Fibroblast of lung (primary cell): ENCODE data around the gene TCF21. TPM values are rescaled to one million over a fixed set of nuclear protein-coding genes. Genes with fewer than 3 reads are reported as not detected.

ENCODE experiments used
- DNase-seq, 2 donors: peaks; one replicate each; pipeline versions ENCODE4 v3.0.0 to v3.0.0-alpha.2; 2010; ENCODE audit warnings: low read depth in 2 of 2
- H2AFZ ChIP-seq: 2 replicates; pipeline ENCODE4 v1.5.1; 2012; ENCODE audit warnings: low read length, control low read depth, inconsistent platforms
- H3K27ac ChIP-seq: 2 replicates; pipeline ENCODE4 v1.5.1; 2011; ENCODE audit warnings: low read length, control low read depth; ENCODE audit not compliant: insufficient read depth
- H3K27me3 ChIP-seq: 2 replicates; pipeline ENCODE4 v1.5.1; 2011; ENCODE audit warnings: mild to moderate bottlenecking, low read length; ENCODE audit not compliant: control insufficient read depth, insufficient read depth
- H3K36me3 ChIP-seq: 2 replicates; pipeline ENCODE4 v1.5.1; 2011; ENCODE audit warnings: low read length; ENCODE audit not compliant: control insufficient read depth, insufficient read depth
- H3K4me1 ChIP-seq: 2 replicates; pipeline ENCODE4 v1.5.1; 2011; ENCODE audit warnings: low read length; ENCODE audit not compliant: control insufficient read depth, insufficient read depth; ENCODE audit errors: extremely low read depth
- H3K4me2 ChIP-seq: 2 replicates; pipeline ENCODE4 v1.5.1; 2011; ENCODE audit warnings: low read length, control low read depth; ENCODE audit not compliant: insufficient read depth; ENCODE audit errors: extremely low read depth
- H3K4me3 ChIP-seq, 4 experiments: fragments of 200-600 bp in 1 of 4; sonication (generic) in 1 of 4; replicated peaks in 1 of 4; 2 replicates each; pipeline ENCODE4 v1.5.1; 2011 to 2016; ENCODE audit warnings: low read length in 4 of 4, low read depth in 3 of 4, mild to moderate bottlenecking in 3 of 4, control low read depth in 2 of 4, inconsistent platforms in 1 of 4, mixed read lengths in 1 of 4; ENCODE audit not compliant: insufficient read depth in 1 of 4; ENCODE audit errors: control extremely low read depth in 1 of 4
- H3K79me2 ChIP-seq: 2 replicates; pipeline ENCODE4 v1.5.1; 2012; ENCODE audit warnings: mild to moderate bottlenecking, low read length, inconsistent platforms; ENCODE audit not compliant: control insufficient read depth, insufficient read depth
- H3K9ac ChIP-seq: 2 replicates; pipeline ENCODE4 v1.5.1; 2011; ENCODE audit warnings: mild to moderate bottlenecking, low read length, control low read depth; ENCODE audit not compliant: insufficient read depth
- H3K9me3 ChIP-seq: 2 replicates; pipeline ENCODE4 v1.5.1; 2012; ENCODE audit warnings: low read depth, low read length; ENCODE audit not compliant: control insufficient read depth, insufficient read depth
- H4K20me1 ChIP-seq: 2 replicates; pipeline ENCODE4 v1.5.1; 2011; ENCODE audit warnings: low read length; ENCODE audit not compliant: control insufficient read depth, insufficient read depth; ENCODE audit errors: extremely low read depth
- CTCF ChIP-seq, 2 donors: IDR thresholded peaks in 1 of 2; conservative IDR thresholded peaks in 1 of 2; 1 replicate in 1 of 2; 2 replicates in 1 of 2; pipeline ENCODE4 v1.5.1; 2011 to 2012; ENCODE audit warnings: low read length in 2 of 2, control low read depth in 1 of 2, inconsistent platforms in 1 of 2, low read depth in 1 of 2, mild to moderate bottlenecking in 1 of 2
- EZH2 ChIP-seq: IDR thresholded peaks from 2 replicates; pipeline ENCODE4 v1.5.1; 2012; ENCODE audit warnings: low read length, control low read depth, mild to moderate bottlenecking; ENCODE audit errors: missing control alignments
- polyA plus RNA-seq, 2 donors: library from polyadenylated mRNA; depleted of rRNA in 1 of 2; stranded (reverse) in 1 of 2; unstranded in 1 of 2; fragments of >200 nt; gene quantifications; 2 replicates each; pipeline ENCODE4 v1.2.1, GENCODE V29; 2011 to 2012; ENCODE audit warnings: missing spikeins in 1 of 2
- total RNA-seq: library from RNA; depleted of rRNA; stranded (reverse); fragments of >200 nt; gene quantifications from 2 replicates; pipeline ENCODE4 v1.2.1, GENCODE V29; 2014

Gene TCF21
- total and polyA plus RNA-seq, 2 donors (not counting 1 experiment from before 2014, with no cell fraction given) = 11.1 to 20.5 TPM

DNA sequence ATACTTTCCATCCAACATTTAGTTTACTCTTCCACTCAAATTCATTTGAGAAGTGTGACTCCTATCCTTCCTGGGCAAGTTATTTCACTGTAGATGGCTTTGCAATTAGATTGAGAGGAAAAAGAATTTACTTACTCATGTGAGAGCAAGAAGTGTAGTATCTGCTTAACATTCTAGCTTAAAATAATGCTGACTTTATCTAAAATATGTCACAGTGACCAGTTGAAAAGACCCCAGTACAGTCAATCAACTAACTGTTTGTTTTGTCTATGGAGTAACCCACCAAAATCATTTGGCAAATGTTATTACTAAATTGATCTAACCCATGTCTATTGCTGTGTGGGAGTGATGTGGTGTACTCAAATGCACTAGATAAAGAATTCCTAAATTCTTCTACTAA, 8.9 kb upstream of the TCF21 start:
- H3K36me3 ChIP-seq = no peaks in the 10 kb centered on the region
- TF ChIP-seq EZH2 (no peak), CTCF (conservative IDR thresholded peaks at IDR 0.05 in 1 of 2, IDR thresholded peaks at IDR 0.05 in 1 of 2; ENCODE audit: low read depth in 1 of 2, low read length in 2 of 2) (no peak)
- H3K4me2 ChIP-seq = no peak overlapping the region
- H3K9ac ChIP-seq = no peak overlapping the region
- no peak overlapping the region for H3K4me3 ChIP-seq
- no peak overlapping the region for H3K27ac ChIP-seq
- no peaks in the 10 kb centered on the region for H4K20me1 ChIP-seq
- H3K9me3 ChIP-seq = no peaks in the 10 kb centered on the region
- no peaks in the 10 kb centered on the region for H3K27me3 ChIP-seq
- H3K4me1 ChIP-seq = no peaks in the 10 kb centered on the region
- DNase-seq = no peak
- no peak overlapping the region for H2AFZ ChIP-seq
- no peaks in the 10 kb centered on the region for H3K79me2 ChIP-seq

DNA sequence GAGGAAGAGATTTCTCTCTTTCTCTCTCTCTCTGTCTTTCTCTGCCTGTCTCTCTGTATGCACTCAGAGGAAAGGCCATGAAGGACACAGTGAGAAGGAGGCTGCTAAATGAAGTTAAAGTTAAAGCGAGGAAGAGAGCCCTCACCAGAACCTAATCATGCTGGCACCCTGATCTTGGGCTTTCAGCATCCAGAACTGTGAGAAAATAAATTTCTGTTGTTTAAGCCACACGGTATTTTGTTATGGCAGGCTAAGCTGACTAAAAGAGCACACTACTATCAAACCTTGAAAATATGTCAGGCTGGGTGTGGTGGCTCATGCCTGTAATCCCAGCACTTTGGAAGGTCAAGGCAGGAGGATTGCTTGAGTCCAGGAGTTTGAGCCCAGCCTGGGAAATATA, 8.0 kb upstream of the TCF21 start:
- Histone ChIP-seq H3K79me2 (no peaks in the 10 kb centered on the region), H3K9me3 (no peaks in the 10 kb centered on the region), H3K4me3 (no peak overlapping the region), H3K9ac (no peak overlapping the region), H3K36me3 (no peaks in the 10 kb centered on the region), H4K20me1 (no peaks in the 10 kb centered on the region), H3K27ac (no peak overlapping the region), H2AFZ (no peak overlapping the region), H3K4me2 (no peak overlapping the region), H3K27me3 (no peaks in the 10 kb centered on the region), H3K4me1 (no peaks in the 10 kb centered on the region)
- no peak for DNase-seq
- TF ChIP-seq CTCF (conservative IDR thresholded peaks at IDR 0.05 in 1 of 2, IDR thresholded peaks at IDR 0.05 in 1 of 2; ENCODE audit: low read depth in 1 of 2, low read length in 2 of 2) (no peak), EZH2 (no peak)

DNA sequence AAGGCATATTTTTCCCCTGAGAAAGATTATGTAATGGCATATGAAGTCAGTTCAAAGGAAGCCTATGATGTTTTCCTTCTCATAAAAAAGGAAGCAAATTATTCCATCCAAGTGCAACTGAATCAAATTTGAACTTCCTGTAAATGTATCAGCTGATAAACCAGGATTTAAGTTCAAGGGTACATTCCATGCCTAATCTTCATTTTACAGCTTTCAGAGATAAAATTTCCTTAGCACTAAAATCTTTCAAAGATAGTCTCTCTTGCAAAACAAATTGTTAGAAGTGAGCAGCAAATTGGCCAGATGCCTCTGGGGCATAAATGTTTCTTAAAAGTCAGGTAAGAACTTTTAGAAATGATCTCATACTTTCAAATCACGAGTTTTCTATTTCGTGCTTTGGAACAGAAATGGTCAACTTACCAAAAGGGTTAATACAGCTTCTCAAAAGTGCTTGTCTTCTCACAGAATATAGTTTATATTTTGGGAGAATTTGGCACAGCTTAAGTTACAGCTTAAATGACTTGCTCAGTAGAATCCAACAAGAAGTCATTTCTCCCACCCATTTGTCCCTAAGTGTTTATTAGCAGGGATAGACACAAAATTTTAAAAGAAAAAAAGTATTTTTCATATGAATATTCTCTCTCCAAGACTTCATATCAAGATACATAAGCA, 2.7 kb upstream of the TCF21 start:
- peaks cover 21% of the 10 kb centered on the region for H3K79me2 ChIP-seq
- no peak overlapping the region for H2AFZ ChIP-seq
- H3K4me1 ChIP-seq = peaks cover 7% of the 10 kb centered on the region

More for the DNA sequence above, 2.7 kb upstream of the TCF21 start:
- Histone ChIP-seq H3K9me3 (no peaks in the 10 kb centered on the region), H3K9ac (no peak overlapping the region), H3K27me3 (no peaks in the 10 kb centered on the region), H3K4me3 (no peak overlapping the region), H4K20me1 (no peaks in the 10 kb centered on the region), H3K36me3 (no peaks in the 10 kb centered on the region), H3K4me2 (no peak overlapping the region), H3K27ac (no peak overlapping the region)
- no peak for TF ChIP-seq EZH2
- TF ChIP-seq CTCF (conservative IDR thresholded peaks at IDR 0.05 in 1 of 2, IDR thresholded peaks at IDR 0.05 in 1 of 2; ENCODE audit: low read depth in 1 of 2, low read length in 2 of 2) = no peak
- DNase-seq = no peak
